Stimulated activated naive CD4-positive, alpha-beta T cell (primary cell): Measurements from ENCODE around the gene SLC25A52.
"Not testable (repeated sequence)": the region's sequence is repeated elsewhere in the genome, so short reads cannot be mapped to it uniquely, and the experiment has no call there.

Experiments
- DNase-seq, 6 experiments: peaks; one replicate each; lab custom pipeline; 2025; lab: John Stamatoyannopoulos, UW

Gene SLC25A52

DNA sequence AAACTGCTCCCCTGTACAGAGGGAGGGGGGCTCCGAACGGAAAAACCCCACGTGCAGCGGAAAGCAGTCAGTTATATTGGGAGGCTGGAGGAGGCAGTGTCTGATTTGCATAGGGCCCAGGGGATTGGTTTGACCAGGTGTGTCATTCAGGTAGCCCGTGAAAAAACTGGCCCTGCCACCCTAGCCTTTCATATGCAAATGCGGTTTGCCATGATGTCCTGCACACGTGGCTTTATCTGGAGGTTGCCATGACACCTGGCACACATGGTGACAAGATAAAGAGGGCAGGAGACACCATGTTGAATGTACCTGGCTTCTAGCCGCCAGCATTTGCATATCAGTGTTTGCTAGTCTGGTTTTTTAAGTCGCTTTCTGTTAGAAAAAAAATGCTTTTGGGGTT, 20.5 kb downstream of the SLC25A52 start:
- no peak for DNase-seq

DNA sequence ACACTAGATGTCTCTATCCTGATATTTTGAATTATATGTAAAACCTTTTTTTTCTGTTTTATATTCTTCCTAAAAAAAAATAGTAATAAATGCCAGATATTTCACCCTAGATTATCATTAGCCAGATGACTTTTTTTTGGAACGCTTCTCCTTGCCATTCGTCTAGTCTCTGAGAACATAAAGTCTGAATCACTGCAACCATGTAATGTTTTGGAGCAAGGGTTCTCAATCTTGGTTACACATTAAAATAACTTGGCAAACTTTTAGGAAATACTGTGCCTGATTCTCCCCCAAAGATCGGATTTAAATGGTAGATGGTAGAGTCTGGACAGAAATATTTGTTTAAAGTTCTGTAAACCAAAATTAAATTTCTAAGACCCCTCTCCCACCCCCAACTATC, 21.0 kb downstream of the SLC25A52 start:
- DNase-seq: no peak

- no peak for DNase-seq
Measured at GRCh38 chr18:31738460-31739407, 21.9 kb downstream of the SLC25A52 start.

- DNase-seq: no peak
Measured at GRCh38 chr18:31736630-31737029, 24.1 kb downstream of the SLC25A52 start.

DNA sequence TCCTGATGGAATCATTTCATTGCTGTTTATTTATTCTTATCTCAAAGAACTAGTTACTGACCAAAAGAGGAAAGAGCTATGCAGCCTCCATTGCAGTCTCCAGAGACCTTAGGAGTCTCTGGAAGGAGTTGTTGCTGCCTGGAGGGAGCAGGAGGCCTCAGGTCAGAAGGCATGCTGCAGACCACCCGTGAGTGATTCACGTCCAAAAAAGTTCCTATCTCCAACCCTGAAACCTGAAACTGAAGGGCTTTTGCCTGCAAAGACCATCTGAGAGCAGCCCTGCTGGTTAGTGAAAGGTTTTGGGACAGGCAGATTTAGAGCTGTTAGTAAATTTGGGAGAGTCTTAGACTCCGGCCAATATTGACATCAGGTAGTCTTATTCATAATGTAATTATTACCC, 29.1 kb downstream of the SLC25A52 start:
- DNase-seq: no peak

DNA sequence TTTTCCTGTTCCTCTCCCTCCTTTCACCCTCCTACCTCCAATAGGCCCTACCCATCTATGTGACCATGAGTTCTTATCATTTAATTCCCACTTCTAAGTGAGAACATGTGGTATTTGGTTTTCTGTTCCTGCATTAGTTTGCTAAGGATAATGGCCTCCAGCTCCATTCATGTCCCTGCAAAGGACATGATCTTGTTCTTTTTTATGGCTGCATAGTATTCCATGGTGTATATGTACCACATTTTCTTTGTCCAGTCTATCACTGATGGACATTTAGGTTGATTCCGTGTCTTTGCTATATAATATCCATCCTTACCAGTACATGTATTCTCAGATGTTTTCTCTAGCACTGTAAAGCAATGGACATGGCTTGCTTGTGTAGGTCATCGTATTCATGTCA, 31.5 kb downstream of the SLC25A52 start:
- not testable (repeated sequence) for DNase-seq

GRCh38 chr18:31723990-31724711, 36.5 kb downstream of the SLC25A52 start:
- DNase-seq: no peak

- DNase-seq: no peak
Measured at GRCh38 chr18:31723639-31723989, 37.1 kb downstream of the SLC25A52 start.

- peak; percentile 16 to 71 (median 45) for DNase-seq
Measured at GRCh38 chr18:31722369-31722957, 38.2 kb downstream of the SLC25A52 start.

DNA sequence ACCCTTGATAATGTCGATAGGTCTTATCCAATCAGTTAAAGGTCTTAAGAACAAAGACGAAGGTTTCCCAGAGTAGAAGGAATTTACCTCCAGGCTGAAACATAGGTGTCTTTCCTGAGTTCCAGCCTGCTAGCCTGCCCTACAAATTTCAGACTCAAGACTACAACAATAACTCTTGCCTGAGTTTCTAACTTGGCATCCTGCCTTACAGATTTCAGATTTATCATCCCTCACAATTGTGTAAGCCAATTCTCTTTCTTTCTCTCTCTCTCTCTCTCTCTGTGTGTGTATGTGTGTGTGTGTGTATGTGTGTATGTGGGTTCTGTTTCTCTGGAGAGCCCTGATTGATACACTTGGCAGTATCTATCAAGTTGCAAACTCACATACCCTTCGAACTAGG, 39.1 kb downstream of the SLC25A52 start:
- DNase-seq: no peak

- DNase-seq: no peak
Measured at GRCh38 chr18:31720867-31721266, 39.8 kb downstream of the SLC25A52 start.

DNA sequence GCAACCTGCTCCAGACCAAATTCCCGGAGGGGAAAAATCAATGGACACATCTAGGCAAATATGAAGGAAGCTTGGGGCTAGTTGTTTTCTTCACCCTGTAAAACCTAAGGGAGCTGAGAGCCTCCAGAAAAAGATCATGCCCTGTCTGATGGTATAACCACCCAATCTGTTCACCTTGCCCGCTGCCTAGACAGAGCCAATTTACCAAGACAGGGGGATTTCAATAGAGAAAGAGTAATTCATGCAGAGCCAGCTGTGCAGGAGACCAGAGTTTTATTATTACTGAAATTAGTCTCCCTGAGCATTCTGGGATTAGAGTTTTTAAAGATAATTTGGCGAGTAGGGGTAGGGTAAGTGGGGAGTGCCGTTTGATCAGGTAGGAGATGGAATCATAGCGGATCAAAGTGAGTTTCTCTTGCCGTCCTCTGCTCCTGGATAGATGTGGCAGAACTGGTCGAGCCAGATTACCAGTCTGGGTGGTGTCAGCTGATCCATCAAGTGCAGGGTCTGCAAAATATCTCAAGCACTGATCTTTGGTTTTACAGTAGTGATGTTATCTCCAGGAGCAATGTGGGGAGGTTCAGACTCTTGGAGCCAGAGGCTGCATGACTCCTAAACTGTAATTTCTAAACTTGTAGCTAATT, 41.2 kb downstream of the SLC25A52 start:
- DNase-seq: no peak

DNA sequence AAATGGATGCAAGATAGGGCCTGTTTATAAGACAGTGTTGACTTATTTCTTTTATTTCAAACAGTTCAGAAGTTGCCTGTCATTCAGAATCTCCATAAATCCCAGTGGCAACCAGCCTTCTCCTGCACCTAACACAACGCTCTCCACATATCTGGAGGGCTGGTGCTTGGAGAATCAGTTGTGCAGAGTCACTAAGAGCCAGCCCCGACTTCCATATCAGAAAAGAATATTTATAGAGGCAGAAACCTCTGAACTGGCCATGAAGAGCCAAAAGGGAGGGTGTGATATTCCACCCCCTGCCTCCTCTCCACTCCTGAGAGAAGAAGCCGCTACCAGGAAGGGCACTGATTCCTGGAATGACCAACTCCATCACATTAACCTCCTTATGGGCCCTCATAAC, 42.3 kb downstream of the SLC25A52 start:
- no peak for DNase-seq

- DNase-seq: no peak
Measured at GRCh38 chr18:31716362-31716761, 44.3 kb downstream of the SLC25A52 start.

DNA sequence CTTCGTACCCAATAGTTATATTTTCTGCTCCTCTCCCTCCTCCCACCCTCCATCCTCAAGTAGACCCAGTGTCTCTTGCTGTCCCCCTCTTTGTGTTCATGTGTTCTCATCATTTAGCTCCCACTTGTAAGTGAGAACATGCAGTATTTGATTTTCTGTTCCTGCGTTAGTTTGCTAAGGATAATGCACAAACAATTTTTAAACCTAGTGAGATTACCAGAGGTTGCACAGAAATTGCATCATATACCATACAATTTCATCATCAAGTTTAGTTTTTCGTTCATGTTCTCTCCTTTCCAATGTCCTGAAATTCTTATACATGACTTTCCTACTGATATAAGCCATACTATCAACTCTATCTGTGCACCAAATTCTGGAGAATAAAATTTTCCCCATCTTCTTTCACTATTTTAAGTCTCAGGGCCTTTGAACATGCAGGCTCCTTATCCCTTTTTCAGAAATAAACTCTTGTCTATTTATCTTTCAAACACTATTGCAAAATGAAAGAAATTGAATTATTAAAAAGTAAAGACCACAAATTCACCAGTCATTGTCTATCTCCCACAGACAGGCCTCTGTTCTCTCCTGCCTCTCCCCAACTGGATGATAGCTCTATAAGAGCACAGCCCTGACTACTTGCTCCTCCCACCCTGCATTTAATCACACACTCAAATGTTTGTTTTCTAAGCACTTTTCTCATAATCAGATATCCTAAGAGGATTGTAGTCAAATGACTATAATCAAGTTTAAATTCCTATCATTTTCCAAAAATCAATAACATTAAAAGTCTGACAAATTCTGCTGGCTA, 49.1 kb downstream of the SLC25A52 start:
- DNase-seq: no peak

- DNase-seq: no peak
Measured at GRCh38 chr18:31710826-31711225, 49.9 kb downstream of the SLC25A52 start.
